Measurements from ENCODE around the gene VCL.

GRCh38 chr10:73956476-73957359, 41.2 kb upstream of the VCL start:
- TF ChIP-seq CTCF (conservative IDR thresholded peaks at IDR 0.05; ENCODE audit: low read depth, low read length) (no peak), EZH2 (IDR thresholded peaks at IDR 0.05; ENCODE audit: low read length, unreplicated experiment) (no peak), EZH2phosphoT487 (IDR thresholded peaks at IDR 0.05; ENCODE audit: borderline replicate concordance, low read length) (no peak)
